Fibroblast of lung (primary cell): ENCODE measurements around the gene DNM3. TPM values are rescaled to one million over a fixed set of nuclear protein-coding genes. Genes with fewer than 3 reads are reported as not detected.

ENCODE experiments used
- DNase-seq, 2 donors: peaks; one replicate each; pipeline versions ENCODE4 v3.0.0 to v3.0.0-alpha.2; 2010; ENCODE audit warnings: low read depth in 2 of 2
- H2AFZ ChIP-seq: 2 replicates; pipeline ENCODE4 v1.5.1; 2012; ENCODE audit warnings: low read length, control low read depth, inconsistent platforms
- H3K27ac ChIP-seq: 2 replicates; pipeline ENCODE4 v1.5.1; 2011; ENCODE audit warnings: low read length, control low read depth; ENCODE audit not compliant: insufficient read depth
- H3K27me3 ChIP-seq: 2 replicates; pipeline ENCODE4 v1.5.1; 2011; ENCODE audit warnings: mild to moderate bottlenecking, low read length; ENCODE audit not compliant: control insufficient read depth, insufficient read depth
- H3K36me3 ChIP-seq: 2 replicates; pipeline ENCODE4 v1.5.1; 2011; ENCODE audit warnings: low read length; ENCODE audit not compliant: control insufficient read depth, insufficient read depth
- H3K4me1 ChIP-seq: 2 replicates; pipeline ENCODE4 v1.5.1; 2011; ENCODE audit warnings: low read length; ENCODE audit not compliant: control insufficient read depth, insufficient read depth; ENCODE audit errors: extremely low read depth
- H3K4me2 ChIP-seq: 2 replicates; pipeline ENCODE4 v1.5.1; 2011; ENCODE audit warnings: low read length, control low read depth; ENCODE audit not compliant: insufficient read depth; ENCODE audit errors: extremely low read depth
- H3K4me3 ChIP-seq, 4 experiments: fragments of 200-600 bp in 1 of 4; sonication (generic) in 1 of 4; replicated peaks in 1 of 4; 2 replicates each; pipeline ENCODE4 v1.5.1; 2011 to 2016; ENCODE audit warnings: low read length in 4 of 4, low read depth in 3 of 4, mild to moderate bottlenecking in 3 of 4, control low read depth in 2 of 4, inconsistent platforms in 1 of 4, mixed read lengths in 1 of 4; ENCODE audit not compliant: insufficient read depth in 1 of 4; ENCODE audit errors: control extremely low read depth in 1 of 4
- H3K79me2 ChIP-seq: 2 replicates; pipeline ENCODE4 v1.5.1; 2012; ENCODE audit warnings: mild to moderate bottlenecking, low read length, inconsistent platforms; ENCODE audit not compliant: control insufficient read depth, insufficient read depth
- H3K9ac ChIP-seq: 2 replicates; pipeline ENCODE4 v1.5.1; 2011; ENCODE audit warnings: mild to moderate bottlenecking, low read length, control low read depth; ENCODE audit not compliant: insufficient read depth
- H3K9me3 ChIP-seq: 2 replicates; pipeline ENCODE4 v1.5.1; 2012; ENCODE audit warnings: low read depth, low read length; ENCODE audit not compliant: control insufficient read depth, insufficient read depth
- H4K20me1 ChIP-seq: 2 replicates; pipeline ENCODE4 v1.5.1; 2011; ENCODE audit warnings: low read length; ENCODE audit not compliant: control insufficient read depth, insufficient read depth; ENCODE audit errors: extremely low read depth
- CTCF ChIP-seq, 2 donors: IDR thresholded peaks in 1 of 2; conservative IDR thresholded peaks in 1 of 2; 1 replicate in 1 of 2; 2 replicates in 1 of 2; pipeline ENCODE4 v1.5.1; 2011 to 2012; ENCODE audit warnings: low read length in 2 of 2, control low read depth in 1 of 2, inconsistent platforms in 1 of 2, low read depth in 1 of 2, mild to moderate bottlenecking in 1 of 2
- EZH2 ChIP-seq: IDR thresholded peaks from 2 replicates; pipeline ENCODE4 v1.5.1; 2012; ENCODE audit warnings: low read length, control low read depth, mild to moderate bottlenecking; ENCODE audit errors: missing control alignments
- polyA plus RNA-seq, 2 donors: library from polyadenylated mRNA; depleted of rRNA in 1 of 2; stranded (reverse) in 1 of 2; unstranded in 1 of 2; fragments of >200 nt; gene quantifications; 2 replicates each; pipeline ENCODE4 v1.2.1, GENCODE V29; 2011 to 2012; ENCODE audit warnings: missing spikeins in 1 of 2
- total RNA-seq: library from RNA; depleted of rRNA; stranded (reverse); fragments of >200 nt; gene quantifications from 2 replicates; pipeline ENCODE4 v1.2.1, GENCODE V29; 2014

DNM3 gene
- total and polyA plus RNA-seq, 2 donors (not counting 1 experiment from before 2014, with no cell fraction given), result 1.6 to 3.6 TPM

- Histone ChIP-seq H4K20me1 (no peaks in the 10 kb centered on the region), H3K27ac (no peak overlapping the region), H2AFZ (no peak overlapping the region), H3K9me3 (no peaks in the 10 kb centered on the region), H3K36me3 (peaks cover 3% of the 10 kb centered on the region), H3K27me3 (no peaks in the 10 kb centered on the region), H3K9ac (no peak overlapping the region), H3K4me3 (no peak overlapping the region), H3K4me1 (peaks cover 2% of the 10 kb centered on the region), H3K4me2 (no peak overlapping the region), H3K79me2 (peaks cover 18% of the 10 kb centered on the region)
- no peak for DNase-seq
- TF ChIP-seq CTCF (conservative IDR thresholded peaks at IDR 0.05 in 1 of 2, IDR thresholded peaks at IDR 0.05 in 1 of 2; ENCODE audit: low read depth in 1 of 2, low read length in 2 of 2), result no peak
- TF ChIP-seq EZH2, result no peak
Observed at GRCh38 chr1:172446547-172446946, 605.2 kb downstream of the DNM3 start.

- peaks cover 11% of the 10 kb centered on the region for H3K79me2 ChIP-seq
- peaks cover 2% of the 10 kb centered on the region for H3K4me1 ChIP-seq
- no peak overlapping the region for H3K4me3 ChIP-seq
- no peak overlapping the region for H3K4me2 ChIP-seq
- H3K9me3 ChIP-seq, result no peaks in the 10 kb centered on the region
- DNase-seq, result no peak
- no peaks in the 10 kb centered on the region for H4K20me1 ChIP-seq
- no peak overlapping the region for H2AFZ ChIP-seq
- no peaks in the 10 kb centered on the region for H3K36me3 ChIP-seq
- no peaks in the 10 kb centered on the region for H3K27me3 ChIP-seq
- no peak for TF ChIP-seq CTCF (conservative IDR thresholded peaks at IDR 0.05 in 1 of 2, IDR thresholded peaks at IDR 0.05 in 1 of 2; ENCODE audit: low read depth in 1 of 2, low read length in 2 of 2)
- no peak for TF ChIP-seq EZH2
- no peak overlapping the region for H3K9ac ChIP-seq
- no peak overlapping the region for H3K27ac ChIP-seq
Observed at GRCh38 chr1:172447641-172448040, 606.3 kb downstream of the DNM3 start.

- Histone ChIP-seq H3K4me1 (peaks cover 2% of the 10 kb centered on the region), H2AFZ (no peak overlapping the region), H3K4me3 (no peak overlapping the region), H4K20me1 (no peaks in the 10 kb centered on the region), H3K9ac (no peak overlapping the region), H3K27ac (no peak overlapping the region), H3K79me2 (no peaks in the 10 kb centered on the region), H3K9me3 (no peaks in the 10 kb centered on the region), H3K36me3 (no peaks in the 10 kb centered on the region), H3K4me2 (no peak overlapping the region), H3K27me3 (no peaks in the 10 kb centered on the region)
- TF ChIP-seq EZH2 (no peak), CTCF (conservative IDR thresholded peaks at IDR 0.05 in 1 of 2, IDR thresholded peaks at IDR 0.05 in 1 of 2; ENCODE audit: low read depth in 1 of 2, low read length in 2 of 2) (no peak)
- DNase-seq, result peak in 1 of 2 donors; percentile 29
Observed at GRCh38 chr1:172448995-172449584, 607.8 kb downstream of the DNM3 start.
